Femur (tissue), 1 donor: ENCODE results near the gene MCM7.

Experiments
- DNase-seq: peaks from one replicate; pipeline ENCODE4 v3.0.0-alpha.2; 2017

The MCM7 gene

DNA sequence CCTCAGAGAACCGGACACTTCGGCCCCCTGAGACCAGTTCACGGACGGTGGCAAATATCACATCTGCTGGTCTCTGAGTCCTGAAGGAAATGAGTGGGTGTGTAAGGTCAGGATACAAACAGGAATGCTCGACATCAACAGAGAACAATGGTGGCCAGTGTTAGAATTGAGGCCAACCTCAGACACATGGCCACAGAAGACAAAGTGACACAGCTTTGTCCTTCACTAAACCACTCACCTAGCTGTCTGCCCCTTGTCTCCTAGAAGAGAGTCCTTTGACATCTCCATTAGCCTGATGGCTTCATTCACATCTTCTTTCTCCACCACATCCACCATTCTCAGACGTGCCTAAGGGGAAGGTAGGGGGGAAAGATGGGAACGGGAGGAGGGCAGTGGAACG is 8.1 kb downstream of the MCM7 start:
- no peak for DNase-seq

DNA sequence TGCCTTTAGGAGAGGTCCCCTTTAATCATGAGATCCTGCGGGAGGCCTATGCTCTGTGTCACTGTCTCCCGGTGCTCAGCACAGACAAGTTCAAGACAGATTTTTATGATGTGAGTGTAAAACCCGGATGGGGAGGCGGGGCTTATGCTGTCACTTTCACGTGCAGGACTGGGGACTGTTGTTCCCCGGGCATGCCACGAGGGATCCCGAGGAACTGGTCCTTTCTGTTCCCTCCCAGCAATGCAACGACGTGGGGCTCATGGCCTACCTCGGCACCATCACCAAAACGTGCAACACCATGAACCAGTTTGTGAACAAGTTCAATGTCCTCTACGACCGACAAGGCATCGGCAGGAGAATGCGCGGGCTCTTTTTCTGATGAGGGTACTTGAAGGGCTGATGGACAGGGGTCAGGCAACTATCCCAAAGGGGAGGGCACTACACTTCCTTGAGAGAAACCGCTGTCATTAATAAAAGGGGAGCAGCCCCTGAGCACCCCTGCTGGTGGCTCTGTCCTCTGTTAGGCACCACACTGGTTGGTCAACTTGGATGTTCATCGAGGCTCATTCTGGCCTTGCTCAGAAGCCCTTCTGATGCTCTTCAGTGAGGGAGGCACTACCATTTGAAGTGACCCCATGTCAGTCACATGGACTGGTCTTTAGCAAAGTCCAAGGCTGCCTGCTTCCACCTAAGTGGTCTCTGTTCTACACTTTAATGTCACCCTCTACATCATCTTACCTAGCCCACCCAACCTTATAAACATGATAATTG is 9.6 kb downstream of the MCM7 start:
- DNase-seq: no peak

- no peak for DNase-seq
Observed at GRCh38 chr7:100090527-100091410, 10.4 kb downstream of the MCM7 start.

- DNase-seq: no peak
Observed at GRCh38 chr7:100089458-100090196, 11.6 kb downstream of the MCM7 start.

DNA sequence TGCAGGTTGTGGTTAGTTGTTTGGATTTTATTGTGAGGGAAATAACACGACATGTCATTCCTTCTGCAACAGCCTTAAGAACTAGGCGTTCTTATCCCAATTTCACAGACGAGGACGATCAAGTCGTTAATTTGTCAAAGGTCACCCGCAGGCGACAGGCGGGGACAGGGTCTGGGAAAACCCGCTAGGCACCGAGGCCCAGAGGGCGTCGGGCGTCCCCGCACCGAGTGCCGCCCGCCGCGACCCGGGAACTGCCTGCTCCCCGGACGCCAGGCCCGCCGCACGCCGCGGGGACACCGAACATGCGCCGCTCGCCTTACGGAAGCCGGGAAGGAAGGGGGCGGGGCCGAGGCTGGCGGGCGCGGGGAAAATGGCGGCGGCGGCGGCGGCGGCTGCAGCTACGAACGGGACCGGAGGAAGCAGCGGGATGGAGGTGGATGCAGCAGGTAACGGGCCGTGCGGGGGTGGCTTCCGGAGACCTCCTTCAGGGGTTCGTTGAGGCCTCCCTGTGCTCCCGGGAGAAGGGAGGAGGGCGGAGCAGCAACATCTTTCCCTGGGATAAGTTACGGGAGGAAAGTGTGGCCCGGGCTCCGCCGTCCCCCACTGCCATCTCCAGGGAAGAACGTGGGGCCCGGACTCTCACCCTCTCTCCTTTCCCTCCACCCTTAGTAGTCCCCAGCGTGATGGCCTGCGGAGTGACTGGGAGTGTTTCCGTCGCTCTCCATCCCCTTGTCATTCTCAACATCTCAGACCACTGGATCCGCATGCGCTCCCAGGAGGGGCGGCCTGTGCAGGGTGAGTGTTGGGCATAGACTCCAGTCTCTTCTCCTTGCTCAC is 12.4 kb downstream of the MCM7 start, which contains the start of gene COPS6:
Gene COPS6 (plus strand): TSS at position 349 of the 837 bp plus-strand sequence. CDS start 22 bp downstream, at position 371.
- peak; percentile 87 for DNase-seq

GRCh38 chr7:100088095-100088620 is 13.0 kb downstream of the MCM7 start:
- DNase-seq: no peak

GRCh38 chr7:100087055-100087750 is 14.0 kb downstream of the MCM7 start:
- DNase-seq: no peak

GRCh38 chr7:100085515-100085914 is 15.7 kb downstream of the MCM7 start:
- no peak for DNase-seq

DNA sequence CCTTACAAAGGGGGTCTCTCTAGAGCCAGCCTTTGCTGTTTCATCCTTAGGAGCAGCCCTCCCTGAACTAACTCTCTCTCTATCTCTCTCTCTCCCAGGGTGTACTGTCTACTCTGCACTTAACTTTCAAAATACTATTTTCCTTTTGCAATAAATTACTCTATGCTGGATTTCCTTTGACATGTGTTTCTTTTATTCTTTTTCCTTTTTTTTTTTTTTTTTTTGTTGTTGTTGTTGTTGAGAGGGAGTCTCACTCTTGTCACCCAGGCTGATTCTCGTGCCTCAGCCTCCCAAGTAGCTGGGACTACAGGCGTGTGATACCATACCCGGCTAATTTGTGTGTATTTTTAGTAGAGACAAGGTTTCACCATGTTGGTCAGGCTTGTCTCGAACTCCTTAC is 18.2 kb downstream of the MCM7 start:
- no peak for DNase-seq

- DNase-seq: peak; percentile 100
Observed at GRCh38 chr7:100081535-100082102, 19.6 kb downstream of the MCM7 start, which contains the start of gene ZNF3. TSS of gene ZNF3 (minus strand) at chr7:100081723. CDS start at chr7:100077357, 4,366 bp downstream.

- DNase-seq: no peak
Observed at GRCh38 chr7:100080907-100081534, 20.2 kb downstream of the MCM7 start.

- DNase-seq: no peak
Observed at GRCh38 chr7:100079024-100079560, 22.1 kb downstream of the MCM7 start.

GRCh38 chr7:100077205-100077604 is 24.0 kb downstream of the MCM7 start:
- no peak for DNase-seq

DNA sequence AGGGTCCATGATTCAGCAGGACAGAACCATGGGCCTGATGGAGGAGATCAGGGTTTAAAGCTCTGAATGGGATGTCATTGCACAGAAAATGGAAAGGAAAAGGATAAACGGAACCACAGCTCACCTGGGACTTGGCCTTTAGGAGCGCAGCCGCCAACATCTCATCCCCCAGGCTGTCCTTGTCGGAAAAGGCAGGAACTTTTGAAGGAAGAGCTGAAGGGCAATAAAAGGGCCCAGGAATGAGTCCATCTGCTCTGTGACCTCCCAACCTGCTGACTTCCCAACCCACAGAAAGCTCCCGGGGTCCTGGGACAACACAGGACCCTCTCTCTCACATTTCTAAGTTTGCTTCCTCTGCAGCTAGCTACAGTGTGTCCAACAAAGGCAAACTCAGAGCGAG is 25.8 kb downstream of the MCM7 start:
- DNase-seq: no peak

DNA sequence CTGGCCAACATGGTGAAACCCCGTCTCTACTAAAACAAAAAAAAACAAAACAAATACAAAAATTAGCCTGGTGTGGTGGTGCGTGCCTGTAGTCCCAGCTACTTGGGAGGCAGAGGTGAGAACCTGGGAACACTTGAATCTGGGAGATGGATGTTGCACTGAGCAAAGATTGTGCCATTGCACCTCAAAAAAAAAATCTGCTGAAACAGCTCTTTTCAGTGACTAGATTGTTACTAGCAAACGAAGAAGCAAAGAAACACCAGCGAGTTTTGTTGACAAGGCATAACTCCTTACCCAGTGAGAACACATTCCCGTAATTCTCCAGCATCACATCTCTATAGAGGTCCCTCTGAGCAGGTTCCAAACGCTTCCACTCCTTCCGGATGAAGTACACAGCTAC is 26.4 kb downstream of the MCM7 start:
- no peak for DNase-seq

DNA sequence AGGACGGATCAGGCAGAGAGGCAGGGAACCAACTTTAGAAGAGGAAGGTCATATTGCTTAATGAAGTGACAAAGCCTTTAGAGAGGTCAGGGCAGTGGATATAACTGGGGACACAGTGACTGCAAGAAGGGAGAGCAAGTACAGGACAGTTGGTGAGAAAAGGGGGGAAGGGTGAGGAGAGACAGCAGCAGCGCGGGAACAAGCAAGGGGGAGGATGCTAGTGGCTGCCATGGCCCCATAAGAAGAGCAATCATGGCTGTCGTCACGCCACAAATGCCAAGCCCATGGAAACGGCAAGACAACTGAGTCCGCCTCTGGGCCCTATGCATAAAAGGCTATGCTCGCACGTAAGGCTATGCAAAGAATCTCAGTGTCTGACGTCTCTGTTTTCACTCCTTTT is 28.7 kb downstream of the MCM7 start:
- DNase-seq: no peak

DNA sequence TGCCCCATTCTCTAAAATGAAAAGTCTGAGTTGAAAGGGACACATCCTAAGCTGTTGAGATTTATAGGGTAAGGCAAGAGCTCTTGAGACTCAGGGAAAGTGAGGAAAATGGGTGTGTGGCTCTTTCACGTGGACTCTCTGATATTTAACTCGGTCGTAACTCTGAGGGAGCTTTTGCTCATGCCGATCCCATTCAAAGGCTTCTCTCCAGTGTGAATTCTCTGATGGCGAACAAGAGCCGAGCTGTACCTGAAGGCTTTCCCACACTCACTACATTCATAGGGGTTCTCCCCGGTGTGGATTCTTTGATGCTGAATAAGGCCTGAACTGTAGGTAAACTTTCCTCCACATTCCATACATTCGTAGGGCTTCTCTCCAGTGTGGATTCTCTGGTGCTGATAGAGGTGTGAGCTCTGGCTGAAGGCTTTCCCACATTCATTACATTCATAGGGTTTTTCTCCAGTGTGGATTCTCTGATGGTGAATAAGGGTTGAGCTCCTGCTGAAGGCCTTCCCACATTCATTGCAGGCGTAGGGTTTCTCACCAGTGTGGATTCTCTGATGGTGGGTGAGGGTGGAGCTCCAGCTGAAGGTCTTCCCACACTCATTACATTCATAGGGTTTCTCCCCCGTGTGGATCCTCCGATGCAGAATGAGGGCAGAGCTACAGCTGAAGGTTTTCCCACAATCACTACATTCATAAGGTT is 30.0 kb downstream of the MCM7 start:
- no peak for DNase-seq

- no peak for DNase-seq
Observed at GRCh38 chr7:100069991-100070390, 31.2 kb downstream of the MCM7 start.

DNA sequence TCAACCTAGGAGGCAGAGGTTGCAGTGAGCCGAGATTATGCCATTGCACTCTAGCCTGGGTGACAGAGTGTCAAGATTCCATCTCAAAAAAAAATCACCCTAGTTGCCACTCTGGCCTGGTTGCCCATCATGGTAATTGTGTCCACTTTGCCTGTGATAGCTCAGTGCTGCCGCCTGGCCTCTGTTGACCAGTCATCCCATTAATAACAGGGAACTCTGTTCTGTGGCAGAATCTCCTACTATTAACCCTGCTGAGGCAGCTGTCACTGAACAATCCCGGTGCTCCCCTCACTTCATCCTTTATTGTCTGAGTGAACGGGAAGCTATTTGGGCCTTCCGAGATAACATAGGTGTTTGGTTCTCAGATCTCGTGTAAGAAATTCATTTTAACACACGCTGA is 34.2 kb downstream of the MCM7 start:
- no peak for DNase-seq
